Glutamatergic neuron (in vitro differentiated cells): ENCODE measurements around the gene NEK6. TPM values are rescaled to one million over a fixed set of nuclear protein-coding genes. Genes with fewer than 3 reads are reported as not detected.

Experiments used
- DNase-seq: peaks from one replicate; pipeline ENCODE4 v3.0.0; 2022
- H3K27ac Mint-ChIP-seq: one replicate; pipeline ENCODE4 v1.8.0; 2020; ENCODE audit warnings: mild to moderate bottlenecking, mixed read lengths, inconsistent platforms; ENCODE audit not compliant: unreplicated experiment
- H3K27me3 Mint-ChIP-seq: one replicate; pipeline ENCODE4 v1.8.0; 2020; ENCODE audit warnings: mild to moderate bottlenecking, moderate library complexity, mixed read lengths, inconsistent platforms; ENCODE audit not compliant: unreplicated experiment
- H3K36me3 Mint-ChIP-seq: one replicate; pipeline ENCODE4 v1.8.0; 2020; ENCODE audit warnings: mild to moderate bottlenecking, mixed read lengths, inconsistent platforms; ENCODE audit not compliant: unreplicated experiment
- H3K4me1 Mint-ChIP-seq: one replicate; pipeline ENCODE4 v1.8.0; 2020; ENCODE audit warnings: mild to moderate bottlenecking, low read depth, mixed read lengths, inconsistent platforms; ENCODE audit not compliant: unreplicated experiment
- H3K4me3 Mint-ChIP-seq: one replicate; pipeline ENCODE4 v1.8.0; 2020; ENCODE audit warnings: mild to moderate bottlenecking, mixed read lengths, inconsistent platforms; ENCODE audit not compliant: unreplicated experiment
- H3K9me3 Mint-ChIP-seq: one replicate; pipeline ENCODE4 v1.8.0; 2020; ENCODE audit warnings: mild to moderate bottlenecking, moderate library complexity, mixed read lengths, inconsistent platforms; ENCODE audit not compliant: unreplicated experiment
- long read RNA-seq: library from polyadenylated mRNA; unstranded; transcript quantifications from one replicate; pipeline ENCODE4 v2.0.0, GENCODE V29; 2020; ENCODE audit not compliant: unreplicated experiment
- total RNA-seq: library from RNA; stranded (reverse); fragmentation: NEBNext Ultra II Directional; extraction: Animal tissue kit (Norgen Biotek cat#: 25700); gene quantifications from one replicate; pipeline ENCODE4 v1.2.1, GENCODE V29; 2021; ENCODE audit not compliant: unreplicated experiment
- TF ChIP-seq, protein P1 (sequence below): fragments of 200-600 bp; sonication (generic); IDR thresholded peaks from one replicate; pipeline ENCODE4 v1.5.0; 2021; ENCODE audit not compliant: partially characterized antibody, unreplicated experiment

The NEK6 gene
- 5.4 TPM for total RNA-seq
- long read RNA-seq, partial matches to known transcripts: 0 of 4 reads
- long read RNA-seq, other reads (novel, unspliced or antisense): 2 of 4 reads

DNA sequence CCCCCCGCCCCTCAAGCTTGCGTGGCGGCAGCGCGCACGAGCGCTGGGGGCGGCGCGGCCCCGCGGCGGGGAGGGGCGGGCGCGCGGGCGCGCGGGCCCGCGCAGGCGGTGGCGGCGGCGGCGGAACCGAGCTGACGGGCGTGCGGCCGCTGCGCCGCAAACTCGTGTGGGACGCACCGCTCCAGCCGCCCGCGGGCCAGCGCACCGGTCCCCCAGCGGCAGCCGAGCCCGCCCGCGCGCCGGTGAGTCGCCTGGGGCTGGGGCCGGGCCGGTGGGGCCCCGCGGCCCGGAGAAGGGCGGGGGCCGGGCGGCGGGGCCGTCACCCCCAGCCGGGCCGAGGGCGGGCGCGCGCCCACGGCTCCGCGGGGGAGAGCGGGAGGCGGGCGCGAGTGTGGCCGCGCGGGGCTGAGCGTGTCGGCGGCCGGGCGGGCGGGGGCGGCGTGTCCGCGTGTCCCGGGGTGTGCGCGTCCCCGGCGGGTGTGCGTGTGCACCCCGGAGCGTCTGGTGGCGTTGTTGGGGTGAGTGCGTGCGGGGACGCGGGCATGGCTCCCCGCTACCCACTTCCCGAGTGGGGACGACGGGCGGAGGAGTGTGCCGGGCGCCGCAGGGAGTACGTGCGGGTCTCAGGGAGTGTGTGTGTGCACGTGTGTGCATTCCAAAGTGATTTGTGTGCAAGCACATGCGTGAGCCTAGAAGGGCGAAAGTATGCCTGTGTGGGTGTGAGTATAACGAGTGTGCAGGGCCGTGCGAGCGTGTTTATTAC, at the start of gene NEK6:
Gene NEK6 (plus strand): TSS at position 106 of the 763 bp plus-strand sequence. CDS start 44,016 bp downstream, outside the sequence.
- no peak for DNase-seq
- H3K27ac Mint-ChIP-seq: peak within 1 kb of the TSS; percentile 66
- peaks cover 12% of the 10 kb centered on the region for H3K4me1 Mint-ChIP-seq
- TF ChIP-seq, protein P1, sequence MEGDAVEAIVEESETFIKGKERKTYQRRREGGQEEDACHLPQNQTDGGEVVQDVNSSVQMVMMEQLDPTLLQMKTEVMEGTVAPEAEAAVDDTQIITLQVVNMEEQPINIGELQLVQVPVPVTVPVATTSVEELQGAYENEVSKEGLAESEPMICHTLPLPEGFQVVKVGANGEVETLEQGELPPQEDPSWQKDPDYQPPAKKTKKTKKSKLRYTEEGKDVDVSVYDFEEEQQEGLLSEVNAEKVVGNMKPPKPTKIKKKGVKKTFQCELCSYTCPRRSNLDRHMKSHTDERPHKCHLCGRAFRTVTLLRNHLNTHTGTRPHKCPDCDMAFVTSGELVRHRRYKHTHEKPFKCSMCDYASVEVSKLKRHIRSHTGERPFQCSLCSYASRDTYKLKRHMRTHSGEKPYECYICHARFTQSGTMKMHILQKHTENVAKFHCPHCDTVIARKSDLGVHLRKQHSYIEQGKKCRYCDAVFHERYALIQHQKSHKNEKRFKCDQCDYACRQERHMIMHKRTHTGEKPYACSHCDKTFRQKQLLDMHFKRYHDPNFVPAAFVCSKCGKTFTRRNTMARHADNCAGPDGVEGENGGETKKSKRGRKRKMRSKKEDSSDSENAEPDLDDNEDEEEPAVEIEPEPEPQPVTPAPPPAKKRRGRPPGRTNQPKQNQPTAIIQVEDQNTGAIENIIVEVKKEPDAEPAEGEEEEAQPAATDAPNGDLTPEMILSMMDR: no peak
- peak within 1 kb of the TSS; percentile 92 for H3K4me3 Mint-ChIP-seq
- peaks cover 13% of the 10 kb centered on the region for H3K9me3 Mint-ChIP-seq
- peaks cover 7% of the 10 kb centered on the region for H3K27me3 Mint-ChIP-seq
- H3K36me3 Mint-ChIP-seq: no peaks in the 10 kb centered on the region

DNA sequence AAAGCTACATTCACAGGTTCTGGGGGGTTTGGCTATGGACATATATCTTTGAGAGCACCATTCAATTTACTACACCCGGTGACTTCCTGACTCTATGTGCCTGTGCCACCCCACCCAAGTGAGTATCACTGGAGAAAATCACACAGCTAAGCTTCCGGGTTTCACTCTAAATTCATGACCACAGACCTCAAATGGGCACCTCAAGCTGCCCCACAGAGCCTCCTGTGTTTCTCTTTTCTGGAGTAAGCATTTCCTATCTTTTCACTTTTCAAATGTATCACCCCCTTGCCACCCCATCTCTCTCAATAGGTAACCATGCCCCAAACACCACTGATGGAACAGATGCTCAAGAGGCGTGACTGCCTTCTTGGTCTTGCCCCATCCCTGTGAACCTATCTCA, 49.2 kb upstream of the NEK6 start:
- TF ChIP-seq, protein P1: no peak
- no peak overlapping the region for H3K27ac Mint-ChIP-seq
- H3K4me3 Mint-ChIP-seq: no peak overlapping the region
- DNase-seq: no peak
- no peaks in the 10 kb centered on the region for H3K27me3 Mint-ChIP-seq
- no peaks in the 10 kb centered on the region for H3K4me1 Mint-ChIP-seq
- peaks cover 2% of the 10 kb centered on the region for H3K9me3 Mint-ChIP-seq
- H3K36me3 Mint-ChIP-seq: peaks cover 10% of the 10 kb centered on the region

DNA sequence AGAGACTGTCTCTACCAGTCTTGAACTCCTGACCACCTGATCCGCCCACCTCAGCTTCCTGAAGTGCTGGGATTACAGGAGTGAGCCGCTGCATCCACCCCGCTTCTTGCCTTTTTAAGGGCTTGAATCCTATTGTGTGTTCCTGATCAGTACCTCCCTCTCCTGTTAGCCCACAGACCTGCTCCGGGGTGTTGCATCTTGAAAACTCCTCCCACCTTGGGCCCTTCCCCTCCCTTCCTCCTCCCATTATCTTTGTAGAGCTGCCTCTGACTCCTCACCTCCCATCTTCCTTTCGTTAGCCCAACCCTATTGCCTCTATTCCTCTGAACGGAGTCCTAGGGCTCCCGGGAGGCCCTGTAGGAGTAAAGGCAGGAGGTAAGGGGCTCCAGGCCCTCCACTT, 48.5 kb upstream of the NEK6 start:
- H3K27me3 Mint-ChIP-seq: no peaks in the 10 kb centered on the region
- peaks cover 10% of the 10 kb centered on the region for H3K36me3 Mint-ChIP-seq
- TF ChIP-seq, protein P1: no peak
- peaks cover 2% of the 10 kb centered on the region for H3K9me3 Mint-ChIP-seq
- H3K27ac Mint-ChIP-seq: no peak overlapping the region
- no peak for DNase-seq
- H3K4me3 Mint-ChIP-seq: no peak overlapping the region
- no peaks in the 10 kb centered on the region for H3K4me1 Mint-ChIP-seq

DNA sequence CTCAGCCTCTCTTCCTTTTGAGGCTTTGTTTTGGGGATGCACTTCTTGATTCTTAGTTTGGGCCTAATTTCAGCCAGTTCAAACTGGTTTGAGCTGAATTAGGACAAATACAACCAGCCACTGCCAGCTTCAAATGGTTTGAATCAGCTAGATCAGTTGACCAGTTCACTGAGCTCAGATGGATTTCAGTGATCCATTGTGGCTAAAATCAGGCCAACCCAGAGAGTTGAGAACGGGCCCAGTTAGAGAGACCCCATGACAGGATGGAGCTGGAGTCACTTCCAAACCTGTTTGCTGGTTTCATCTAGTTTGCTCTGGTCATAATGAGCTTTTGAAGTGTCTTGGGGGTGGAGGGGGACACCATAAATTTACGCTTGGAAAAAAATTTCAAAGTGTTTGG, 48.0 kb upstream of the NEK6 start:
- Mint-ChIP-seq H3K27ac (no peak overlapping the region), H3K4me3 (no peak overlapping the region), H3K4me1 (no peaks in the 10 kb centered on the region), H3K9me3 (peaks cover 2% of the 10 kb centered on the region), H3K27me3 (no peaks in the 10 kb centered on the region), H3K36me3 (peaks cover 10% of the 10 kb centered on the region)
- DNase-seq: no peak
- TF ChIP-seq, protein P1: no peak

DNA sequence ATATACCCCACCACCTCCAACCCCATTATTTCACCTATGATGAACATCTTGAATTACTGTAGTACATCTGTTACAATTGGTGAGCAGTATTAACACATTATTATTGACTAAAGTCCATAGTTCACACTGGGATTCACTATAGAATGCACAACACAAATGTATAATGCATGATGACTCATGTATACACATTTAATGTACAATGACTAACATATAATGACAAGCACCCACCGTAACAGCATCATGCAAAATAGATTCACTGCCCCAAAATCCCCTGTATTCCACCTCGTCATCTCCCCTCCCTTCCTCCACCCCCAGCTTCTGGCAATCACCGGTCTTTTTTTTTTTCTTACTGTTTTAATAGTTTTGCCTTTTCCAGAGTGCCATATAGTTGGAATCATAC, 47.1 kb upstream of the NEK6 start:
- Mint-ChIP-seq H3K9me3 (peaks cover 2% of the 10 kb centered on the region), H3K27ac (no peak overlapping the region), H3K36me3 (peaks cover 4% of the 10 kb centered on the region), H3K4me1 (peaks cover 3% of the 10 kb centered on the region), H3K27me3 (peaks cover 2% of the 10 kb centered on the region), H3K4me3 (no peak overlapping the region)
- TF ChIP-seq, protein P1: no peak
- DNase-seq: no peak
